Activated gamma-delta T cell (primary cell): Measurements from ENCODE around the gene FRY.

ENCODE experiments used
- DNase-seq: peaks from one replicate; lab custom pipeline; 2025; lab: John Stamatoyannopoulos, UW

The FRY gene

GRCh38 chr13:32216281-32216680, 184.7 kb downstream of the FRY start:
- no peak for DNase-seq

- no peak for DNase-seq
Observed at GRCh38 chr13:32222046-32222676, 190.6 kb downstream of the FRY start.

- no peak for DNase-seq
Observed at GRCh38 chr13:32224916-32225315, 193.3 kb downstream of the FRY start.

- no peak for DNase-seq
Observed at GRCh38 chr13:32225481-32225931, 193.9 kb downstream of the FRY start.

- no peak for DNase-seq
Observed at GRCh38 chr13:32228330-32229041, 196.9 kb downstream of the FRY start.

GRCh38 chr13:32229443-32229842, 197.9 kb downstream of the FRY start:
- no peak for DNase-seq

GRCh38 chr13:32232263-32232662, 200.7 kb downstream of the FRY start:
- DNase-seq: no peak

GRCh38 chr13:32233062-32233461, 201.5 kb downstream of the FRY start:
- no peak for DNase-seq

GRCh38 chr13:32234914-32235313, 203.3 kb downstream of the FRY start:
- DNase-seq: no peak

- DNase-seq: no peak
Observed at GRCh38 chr13:32237681-32238080, 206.1 kb downstream of the FRY start.

GRCh38 chr13:32243695-32244094, 212.1 kb downstream of the FRY start:
- no peak for DNase-seq

- DNase-seq: no peak
Observed at GRCh38 chr13:32245555-32245954, 214.0 kb downstream of the FRY start.

- DNase-seq: no peak
Observed at GRCh38 chr13:32246468-32246867, 214.9 kb downstream of the FRY start.

GRCh38 chr13:32247887-32248286, 216.3 kb downstream of the FRY start:
- no peak for DNase-seq

GRCh38 chr13:32248801-32249200, 217.2 kb downstream of the FRY start:
- DNase-seq: no peak

GRCh38 chr13:32252812-32253438, 221.4 kb downstream of the FRY start:
- no peak for DNase-seq

- no peak for DNase-seq
Observed at GRCh38 chr13:32253911-32254399, 222.4 kb downstream of the FRY start.

GRCh38 chr13:32254416-32254815, 222.8 kb downstream of the FRY start:
- DNase-seq: no peak

GRCh38 chr13:32254916-32255723, 223.5 kb downstream of the FRY start:
- DNase-seq: no peak

GRCh38 chr13:32255724-32256109, 224.1 kb downstream of the FRY start:
- no peak for DNase-seq

- DNase-seq: no peak
Observed at GRCh38 chr13:32256243-32256642, 224.7 kb downstream of the FRY start.

- no peak for DNase-seq
Observed at GRCh38 chr13:32257649-32258048, 226.1 kb downstream of the FRY start.
